Spleen (tissue), 3 donors: ENCODE results near the gene PPL.

Experiments
- POLR2A ChIP-seq, 3 donors: fragments of 450-650 bp; IDR thresholded peaks; one replicate each; pipeline ENCODE4 v1.5.1; 2017; ENCODE audit warnings: antibody characterized with exemption in 3 of 3, mild to moderate bottlenecking in 1 of 3
- POLR2AphosphoS5 ChIP-seq, 3 donors: sonication (generic); formaldehyde crosslinking; IDR thresholded peaks; one replicate each; pipeline ENCODE4 v1.5.1; 2017; ENCODE audit warnings: antibody characterized with exemption in 3 of 3

GRCh38 chr16:4940719-4941118, 3.8 kb upstream of the PPL start:
- TF ChIP-seq POLR2AphosphoS5 (IDR thresholded peaks at IDR 0.05) (no peak), POLR2A (IDR thresholded peaks at IDR 0.05) (no peak)
